Stimulated activated naive B cell treated with anti-CD40 and anti-IgM and Interleukin-4, amounts not matched to agents 10 μg/mL and 1 μg/mL and 100 μg/mL, for 72 hours (primary cell): ENCODE data around the gene PCDHGA12.
"Not testable (repeated sequence)": the region's sequence is repeated elsewhere in the genome, so short reads cannot be mapped to it uniquely, and the experiment has no call there.

Source experiments
- ATAC-seq, 2 donors: fragments of 150-1000 bp; cut with Tn5 transposase; replicated peaks; 2 replicates each; pipeline ENCODE4 v1.10.0; 2021; ENCODE audit warnings: moderate library complexity in 1 of 2
- DNase-seq: peaks from one replicate; pipeline ENCODE4 v3.0.0; 2021
- H3K27ac Mint-ChIP-seq: one replicate; pipeline ENCODE4 v1.8.0; 2022; ENCODE audit warnings: mild to moderate bottlenecking, mixed read lengths
- H3K27me3 Mint-ChIP-seq, 2 donors: one replicate each; pipeline ENCODE4 v1.8.0; 2022; ENCODE audit warnings: mixed read lengths in 2 of 2
- H3K36me3 Mint-ChIP-seq, 2 donors: one replicate each; pipeline ENCODE4 v1.8.0; 2022; ENCODE audit warnings: mixed read lengths in 2 of 2, mild to moderate bottlenecking in 1 of 2
- H3K4me1 Mint-ChIP-seq, 2 donors: one replicate each; pipeline ENCODE4 v1.8.0; 2022; ENCODE audit warnings: mixed read lengths in 2 of 2, mild to moderate bottlenecking in 1 of 2
- H3K4me3 Mint-ChIP-seq, 2 donors: one replicate each; pipeline ENCODE4 v1.8.0; 2022; ENCODE audit warnings: mild to moderate bottlenecking in 2 of 2, mixed read lengths in 2 of 2, moderate library complexity in 1 of 2
- H3K9me3 Mint-ChIP-seq, 2 donors: one replicate each; pipeline ENCODE4 v1.8.0; 2022; ENCODE audit warnings: mixed read lengths in 2 of 2, mild to moderate bottlenecking in 1 of 2

Gene PCDHGA12

GRCh38 chr5:141430332-141431113, at the start of gene PCDHGA12:
Gene PCDHGA12, plus strand, starts transcription at chr5:141430507. Its CDS starts 253 bp downstream, at chr5:141430760.
- DNase-seq (peak; percentile 38), ATAC-seq (peak; percentile 42 to 82)
- Mint-ChIP-seq H3K27me3 (peaks cover 60 to 78% of the 10 kb centered on the region in 2 donors), H3K4me1 (peaks cover 14 to 22% of the 10 kb centered on the region in 2 donors), H3K27ac (peak within 1 kb of the TSS; percentile 89), H3K4me3 (peak within 1 kb of the TSS; percentile 64 to 82), H3K36me3 (peaks cover 9 to 32% of the 10 kb centered on the region in 2 donors), H3K9me3 (peaks cover 20 to 24% of the 10 kb centered on the region in 2 donors)

DNA sequence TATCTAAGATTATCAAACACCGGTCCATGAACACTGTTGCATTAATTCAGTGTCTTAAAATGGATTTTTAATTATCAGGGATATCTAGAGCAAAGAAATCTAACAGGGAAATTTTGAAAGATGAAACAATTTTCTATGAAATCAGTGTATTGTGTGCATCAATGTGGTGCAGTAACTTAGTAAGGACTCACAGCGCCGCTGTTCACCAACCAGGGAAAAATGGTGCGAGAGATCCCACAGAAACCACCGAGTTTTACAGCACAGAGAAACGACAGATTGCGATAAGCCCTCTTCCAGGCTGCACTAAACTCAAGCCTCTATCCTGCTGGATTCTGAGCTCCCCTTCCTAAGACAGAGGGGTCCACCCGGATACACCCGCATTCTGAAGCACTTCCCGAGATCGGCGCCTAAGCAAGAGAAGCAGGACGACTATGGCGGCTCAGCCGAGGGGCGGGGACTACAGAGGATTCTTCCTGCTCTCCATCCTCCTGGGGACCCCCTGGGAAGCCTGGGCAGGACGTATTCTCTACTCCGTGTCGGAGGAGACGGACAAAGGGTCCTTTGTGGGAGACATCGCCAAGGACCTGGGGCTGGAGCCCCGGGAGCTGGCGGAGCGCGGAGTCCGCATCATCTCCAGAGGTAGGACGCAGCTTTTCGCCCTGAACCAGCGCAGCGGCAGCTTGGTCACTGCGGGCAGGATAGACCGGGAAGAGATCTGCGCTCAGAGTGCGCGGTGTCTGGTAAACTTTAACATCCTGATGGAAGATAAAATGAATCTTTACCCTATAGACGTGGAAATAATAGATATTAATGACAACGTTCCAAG, 47.6 kb upstream of the PCDHGA12 start, which contains the start of gene PCDHGA7:
PCDHGA7 (plus strand) TSS at position 274 of the 826 bp plus-strand sequence; CDS start at position 432, 158 bp downstream.
- DNase-seq (no peak), ATAC-seq (no peak)
- Mint-ChIP-seq H3K4me3 (peak within 1 kb of the TSS; percentile 70 to 81), H3K27me3 (peaks cover 57 to 69% of the 10 kb centered on the region in 2 donors), H3K27ac (peak within 1 kb of the TSS; percentile 14), H3K4me1 (peaks cover 0 to 4% of the 10 kb centered on the region in 2 donors), H3K36me3 (peaks cover 4 to 5% of the 10 kb centered on the region in 2 donors), H3K9me3 (peaks cover 7 to 8% of the 10 kb centered on the region in 2 donors)

DNA sequence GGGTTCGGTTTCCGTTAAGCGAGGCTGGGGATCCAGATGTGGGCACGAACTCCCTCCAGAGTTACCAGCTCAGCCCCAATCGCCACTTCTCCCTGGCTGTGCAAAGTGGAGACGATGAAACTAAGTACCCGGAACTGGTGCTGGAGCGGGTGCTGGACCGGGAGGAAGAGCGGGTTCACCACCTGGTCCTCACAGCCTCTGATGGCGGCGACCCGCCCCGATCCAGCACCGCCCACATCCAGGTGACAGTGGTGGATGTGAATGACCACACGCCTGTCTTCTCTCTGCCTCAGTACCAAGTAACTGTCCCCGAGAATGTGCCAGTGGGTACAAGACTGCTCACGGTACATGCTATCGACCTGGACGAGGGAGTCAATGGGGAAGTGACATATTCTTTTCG, 47.0 kb upstream of the PCDHGA12 start:
- DNase-seq: no peak
- Mint-ChIP-seq H3K9me3 (peaks cover 8 to 9% of the 10 kb centered on the region in 2 donors), H3K4me3 (peak overlapping the region in 1 of 2 donors; percentile 81), H3K4me1 (peaks cover 0 to 4% of the 10 kb centered on the region in 2 donors), H3K36me3 (peaks cover 4 to 6% of the 10 kb centered on the region in 2 donors), H3K27ac (no peak overlapping the region), H3K27me3 (peaks cover 58 to 71% of the 10 kb centered on the region in 2 donors)
- ATAC-seq: no peak

DNA sequence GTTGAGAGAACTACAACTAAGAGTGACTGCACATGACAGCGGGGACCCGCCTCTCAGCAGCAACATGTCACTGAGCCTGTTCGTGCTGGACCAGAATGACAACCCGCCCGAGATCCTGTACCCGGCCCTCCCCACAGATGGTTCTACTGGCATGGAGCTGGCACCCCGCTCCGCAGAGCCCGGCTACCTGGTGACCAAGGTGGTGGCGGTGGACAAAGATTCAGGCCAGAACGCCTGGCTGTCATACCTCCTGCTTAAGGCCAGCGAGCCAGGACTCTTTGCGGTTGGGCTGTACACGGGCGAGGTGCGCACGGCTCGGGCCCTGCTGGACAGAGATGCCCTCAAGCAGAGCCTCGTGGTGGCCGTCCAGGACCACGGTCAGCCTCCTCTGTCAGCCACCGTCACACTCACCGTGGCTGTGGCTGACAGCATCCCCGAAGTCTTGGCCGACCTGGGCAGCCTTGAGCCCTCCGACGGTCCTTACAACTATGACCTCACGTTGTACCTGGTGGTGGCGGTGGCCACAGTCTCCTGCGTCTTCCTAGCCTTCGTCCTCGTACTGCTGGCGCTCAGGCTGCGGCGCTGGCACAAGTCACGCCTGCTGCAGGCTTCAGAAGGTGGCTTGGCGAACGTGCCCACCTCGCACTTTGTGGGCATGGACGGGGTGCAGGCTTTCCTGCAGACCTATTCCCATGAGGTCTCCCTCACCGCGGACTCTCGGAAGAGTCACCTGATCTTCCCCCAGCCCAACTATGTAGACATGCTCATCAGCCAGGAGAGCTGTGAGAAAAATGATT, 45.6 kb upstream of the PCDHGA12 start:
- Mint-ChIP-seq H3K9me3 (peaks cover 9 to 10% of the 10 kb centered on the region in 2 donors), H3K4me3 (no peak overlapping the region), H3K4me1 (peaks cover 0 to 4% of the 10 kb centered on the region in 2 donors), H3K36me3 (peaks cover 9 to 10% of the 10 kb centered on the region in 2 donors), H3K27ac (no peak overlapping the region), H3K27me3 (peaks cover 71 to 79% of the 10 kb centered on the region in 2 donors)
- DNase-seq (no peak), ATAC-seq (no peak)

GRCh38 chr5:141387557-141388311, 42.6 kb upstream of the PCDHGA12 start, which contains the start of gene PCDHGB4:
Gene PCDHGB4, plus strand, starts transcription at chr5:141387698. Its CDS starts 187 bp downstream, at chr5:141387885.
- Mint-ChIP-seq H3K9me3 (peaks cover 17 to 19% of the 10 kb centered on the region in 2 donors), H3K4me3 (peak within 1 kb of the TSS; percentile 57 to 68), H3K27me3 (peaks cover 70 to 85% of the 10 kb centered on the region in 2 donors), H3K36me3 (peaks cover 11 to 19% of the 10 kb centered on the region in 2 donors)
- not testable (repeated sequence) for H3K4me1 Mint-ChIP-seq, H3K27ac Mint-ChIP-seq, DNase-seq
- ATAC-seq: peak in 1 of 2 donors; percentile 34

DNA sequence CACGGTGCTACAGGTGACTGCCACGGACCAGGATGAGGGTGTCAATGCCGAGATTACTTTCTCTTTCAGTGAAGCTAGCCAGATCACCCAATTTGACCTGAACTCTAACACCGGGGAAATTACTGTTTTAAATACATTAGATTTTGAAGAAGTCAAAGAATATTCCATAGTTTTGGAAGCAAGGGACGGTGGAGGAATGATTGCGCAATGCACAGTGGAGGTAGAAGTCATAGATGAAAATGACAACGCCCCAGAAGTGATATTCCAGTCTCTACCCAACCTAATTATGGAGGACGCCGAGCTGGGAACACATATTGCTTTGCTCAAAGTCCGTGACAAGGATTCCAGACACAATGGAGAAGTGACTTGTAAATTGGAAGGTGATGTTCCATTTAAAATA, 41.6 kb upstream of the PCDHGA12 start:
- DNase-seq: no peak
- Mint-ChIP-seq H3K9me3 (peaks cover 19 to 20% of the 10 kb centered on the region in 2 donors), H3K4me1 (peaks cover 0 to 5% of the 10 kb centered on the region in 2 donors), H3K36me3 (peaks cover 9 to 17% of the 10 kb centered on the region in 2 donors), H3K27me3 (peaks cover 67 to 84% of the 10 kb centered on the region in 2 donors), H3K4me3 (no peak overlapping the region), H3K27ac (no peak overlapping the region)
- no peak for ATAC-seq

- Mint-ChIP-seq H3K36me3 (peaks cover 13 to 17% of the 10 kb centered on the region in 2 donors), H3K27me3 (peaks cover 67 to 83% of the 10 kb centered on the region in 2 donors), H3K4me1 (peaks cover 0 to 5% of the 10 kb centered on the region in 2 donors), H3K27ac (peak overlapping the region; percentile 52), H3K4me3 (no peak overlapping the region), H3K9me3 (peaks cover 23 to 25% of the 10 kb centered on the region in 2 donors)
- ATAC-seq (no peak), DNase-seq (no peak)
Observed at GRCh38 chr5:141389153-141390042, 40.9 kb upstream of the PCDHGA12 start.

- H3K9me3 Mint-ChIP-seq: peaks cover 20 to 22% of the 10 kb centered on the region in 2 donors
- peak within 1 kb of the TSS; percentile 2 to 47 for H3K4me3 Mint-ChIP-seq
- ATAC-seq (no peak), DNase-seq (no peak)
- peaks cover 16 to 20% of the 10 kb centered on the region in 2 donors for H3K36me3 Mint-ChIP-seq
- H3K27me3 Mint-ChIP-seq: peaks cover 62 to 75% of the 10 kb centered on the region in 2 donors
- peak within 1 kb of the TSS; percentile 73 for H3K27ac Mint-ChIP-seq
- H3K4me1 Mint-ChIP-seq: peaks cover 0 to 5% of the 10 kb centered on the region in 2 donors
Observed at GRCh38 chr5:141392429-141393198, 37.7 kb upstream of the PCDHGA12 start, which contains the start of gene PCDHGA8. Gene PCDHGA8, plus strand, starts transcription at chr5:141392633. Its CDS starts 181 bp downstream, at chr5:141392814.

DNA sequence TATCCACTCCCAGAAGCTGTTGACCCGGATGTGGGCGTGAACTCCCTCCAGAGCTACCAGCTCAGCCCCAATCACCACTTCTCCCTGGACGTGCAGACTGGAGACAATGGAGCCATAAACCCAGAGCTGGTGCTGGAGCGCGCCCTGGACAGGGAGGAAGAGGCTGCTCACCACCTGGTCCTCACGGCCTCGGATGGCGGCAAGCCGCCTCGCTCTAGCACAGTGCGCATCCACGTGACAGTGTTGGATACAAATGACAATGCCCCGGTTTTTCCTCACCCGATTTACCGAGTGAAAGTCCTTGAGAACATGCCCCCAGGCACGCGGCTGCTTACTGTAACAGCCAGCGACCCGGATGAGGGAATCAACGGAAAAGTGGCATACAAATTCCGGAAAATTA, 37.0 kb upstream of the PCDHGA12 start:
- no peak overlapping the region for H3K4me3 Mint-ChIP-seq

DNA sequence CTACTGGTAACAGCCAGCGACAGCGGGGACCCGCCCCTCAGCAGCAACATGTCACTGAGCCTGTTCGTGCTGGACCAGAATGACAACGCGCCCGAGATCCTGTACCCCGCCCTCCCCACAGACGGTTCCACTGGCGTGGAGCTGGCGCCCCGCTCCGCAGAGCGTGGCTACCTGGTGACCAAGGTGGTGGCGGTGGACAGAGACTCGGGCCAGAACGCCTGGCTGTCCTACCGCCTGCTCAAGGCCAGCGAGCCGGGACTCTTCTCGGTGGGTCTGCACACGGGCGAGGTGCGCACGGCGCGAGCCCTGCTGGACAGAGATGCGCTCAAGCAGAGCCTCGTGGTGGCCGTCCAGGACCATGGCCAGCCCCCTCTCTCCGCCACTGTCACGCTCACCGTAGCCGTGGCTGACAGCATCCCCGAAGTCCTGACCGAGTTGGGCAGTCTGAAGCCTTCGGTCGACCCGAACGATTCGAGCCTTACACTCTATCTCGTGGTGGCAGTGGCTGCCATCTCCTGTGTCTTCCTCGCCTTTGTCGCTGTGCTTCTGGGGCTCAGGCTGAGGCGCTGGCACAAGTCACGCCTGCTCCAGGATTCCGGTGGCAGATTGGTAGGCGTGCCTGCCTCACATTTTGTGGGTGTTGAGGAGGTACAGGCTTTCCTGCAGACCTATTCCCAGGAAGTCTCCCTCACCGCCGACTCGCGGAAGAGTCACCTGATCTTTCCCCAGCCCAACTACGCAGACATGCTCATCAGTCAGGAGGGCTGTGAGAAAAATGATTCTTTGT, 35.7 kb upstream of the PCDHGA12 start:
- peaks cover 59 to 72% of the 10 kb centered on the region in 2 donors for H3K27me3 Mint-ChIP-seq
- H3K4me3 Mint-ChIP-seq, H3K27ac Mint-ChIP-seq, H3K4me1 Mint-ChIP-seq, DNase-seq, ATAC-seq: not testable (repeated sequence)
- H3K9me3 Mint-ChIP-seq: peaks cover 20 to 23% of the 10 kb centered on the region in 2 donors
- H3K36me3 Mint-ChIP-seq: peaks cover 16 to 17% of the 10 kb centered on the region in 2 donors

More for the DNA sequence above, 37.0 kb upstream of the PCDHGA12 start:
- DNase-seq (no peak), ATAC-seq (no peak)
- Mint-ChIP-seq H3K36me3 (peaks cover 16 to 20% of the 10 kb centered on the region in 2 donors), H3K9me3 (peaks cover 20 to 22% of the 10 kb centered on the region in 2 donors), H3K4me1 (peaks cover 0 to 5% of the 10 kb centered on the region in 2 donors), H3K27me3 (peaks cover 60 to 73% of the 10 kb centered on the region in 2 donors), H3K27ac (no peak overlapping the region)
